ENCODE data around the gene MSANTD3.

GRCh38 chr9:100478192-100478591 lies 51.2 kb downstream of the MSANTD3 start:
- TF ChIP-seq CREB1 (CRISPR knock-in tag; IDR thresholded peaks at IDR 0.05) (no peak), CTCF (IDR thresholded peaks at IDR 0.05) (no peak), MAX (CRISPR knock-in tag; IDR thresholded peaks at IDR 0.05) (no peak), TEAD4 (CRISPR knock-in tag; IDR thresholded peaks at IDR 0.05) (no peak), ZNF671 (CRISPR knock-in tag; IDR thresholded peaks at IDR 0.05) (no peak), SP1 (CRISPR knock-in tag; conservative IDR thresholded peaks at IDR 0.05) (no peak), ZNF317 (CRISPR knock-in tag; IDR thresholded peaks at IDR 0.05; ENCODE audit: borderline replicate concordance, low read depth) (no peak)
